Measurements from ENCODE around the gene SYT6.

SYT6 gene

GRCh38 chr1:114117654-114118053, 36.0 kb downstream of the SYT6 start:
- DNase-seq: no peak

GRCh38 chr1:114116086-114116485, 37.6 kb downstream of the SYT6 start:
- DNase-seq: no peak

GRCh38 chr1:114114185-114115094, 39.2 kb downstream of the SYT6 start:
- DNase-seq: peak; percentile 31 to 61

- peak; percentile 78 to 87 for DNase-seq
Observed at GRCh38 chr1:114113411-114114184, 40.1 kb downstream of the SYT6 start.

GRCh38 chr1:114112775-114113174, 40.9 kb downstream of the SYT6 start:
- no peak for DNase-seq

DNA sequence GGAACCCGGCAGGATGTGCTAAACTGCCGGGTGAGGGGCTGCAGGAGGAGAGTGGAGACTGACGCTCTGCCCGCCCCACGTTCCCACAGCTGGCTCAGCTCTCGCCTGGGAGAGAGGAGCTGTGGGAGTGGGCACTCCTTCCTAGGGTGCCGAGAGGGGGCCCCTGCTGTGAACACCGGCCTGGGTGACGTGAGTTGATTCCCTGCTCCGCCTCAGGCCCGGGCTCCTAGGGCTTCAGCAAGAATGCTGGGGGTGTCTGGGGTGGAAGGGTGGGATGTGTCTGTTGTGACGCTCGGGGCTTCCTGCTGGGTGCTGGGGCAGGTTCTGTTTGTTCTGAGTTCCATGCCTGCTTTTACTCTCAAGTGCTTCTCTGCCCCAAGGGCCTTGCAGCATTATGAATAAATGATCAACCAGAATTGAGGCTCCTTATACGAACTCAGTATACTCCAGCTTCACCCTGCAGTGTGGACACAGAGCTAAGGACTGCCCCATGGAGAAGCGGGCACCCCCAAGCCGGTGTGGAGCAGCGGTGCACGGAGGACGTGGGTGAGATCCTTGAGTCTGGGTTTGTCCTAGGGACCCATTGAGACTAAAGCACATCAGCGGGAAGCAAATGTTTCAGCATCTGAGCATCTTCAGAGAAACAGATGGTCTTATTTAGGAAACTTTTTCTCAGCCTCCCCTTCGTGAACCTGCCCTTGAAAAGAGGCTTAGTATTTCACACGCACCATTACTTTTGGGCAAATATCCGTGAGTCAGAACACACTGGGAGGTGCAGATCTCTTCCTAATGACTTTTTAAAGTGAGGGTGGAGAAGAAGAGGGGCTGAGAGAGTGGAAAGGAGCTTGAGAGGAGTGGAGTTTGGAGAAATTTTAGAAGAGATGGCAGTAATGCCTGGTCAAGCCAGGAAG, 41.7 kb downstream of the SYT6 start:
- DNase-seq: no peak

- peak; percentile 29 to 68 for DNase-seq
Observed at GRCh38 chr1:114109981-114110380, 43.7 kb downstream of the SYT6 start.

- DNase-seq: peak; percentile 73 to 87
Observed at GRCh38 chr1:114108751-114109255, 44.9 kb downstream of the SYT6 start.

DNA sequence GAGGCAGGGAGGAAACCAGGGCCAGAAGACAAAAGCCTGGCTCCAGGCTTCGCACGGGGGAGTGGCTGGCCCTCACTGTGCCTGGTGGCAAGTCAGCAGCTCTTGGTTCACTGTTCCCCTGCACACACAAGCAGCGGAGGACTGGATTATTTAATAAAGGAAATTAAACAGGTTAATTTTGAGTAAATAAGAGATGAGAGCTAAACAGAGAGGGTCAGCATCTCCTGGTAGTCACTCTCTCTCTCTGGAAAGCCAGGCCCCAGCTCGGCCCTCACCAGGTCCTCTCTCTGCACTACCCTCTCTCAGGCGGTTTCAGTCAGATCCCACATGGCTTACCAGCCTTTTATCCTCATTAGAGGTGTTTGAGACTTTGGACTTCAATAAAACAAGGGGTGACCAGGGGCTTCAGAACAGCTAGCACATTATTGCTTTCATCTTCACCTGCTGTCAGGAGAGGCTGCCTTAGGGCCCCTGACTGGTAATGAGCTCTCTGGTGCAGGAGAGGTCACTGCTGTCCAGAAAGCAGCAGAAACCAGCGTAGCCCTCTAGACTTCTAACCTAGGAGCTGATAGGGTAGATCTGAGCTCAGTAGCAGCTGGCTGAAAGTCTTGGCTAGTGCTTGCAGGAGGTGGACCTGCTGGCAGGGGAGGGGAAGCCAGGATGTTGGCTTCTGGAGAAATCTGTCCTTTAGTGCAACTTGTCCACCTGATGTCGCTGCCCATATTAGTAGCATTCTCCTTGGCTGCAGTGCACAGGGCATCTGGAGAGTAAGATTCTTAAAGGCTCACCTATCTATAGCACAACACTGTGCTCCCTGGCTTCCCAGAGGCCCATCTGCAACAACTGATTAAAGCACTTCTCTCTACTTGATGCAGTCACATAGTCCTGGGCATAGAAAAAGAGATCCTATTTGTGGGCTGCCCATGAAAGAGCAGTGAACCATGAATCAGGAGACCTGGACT, 45.9 kb downstream of the SYT6 start:
- no peak for DNase-seq

- DNase-seq: no peak
Observed at GRCh38 chr1:114105421-114105979, 48.2 kb downstream of the SYT6 start.

DNA sequence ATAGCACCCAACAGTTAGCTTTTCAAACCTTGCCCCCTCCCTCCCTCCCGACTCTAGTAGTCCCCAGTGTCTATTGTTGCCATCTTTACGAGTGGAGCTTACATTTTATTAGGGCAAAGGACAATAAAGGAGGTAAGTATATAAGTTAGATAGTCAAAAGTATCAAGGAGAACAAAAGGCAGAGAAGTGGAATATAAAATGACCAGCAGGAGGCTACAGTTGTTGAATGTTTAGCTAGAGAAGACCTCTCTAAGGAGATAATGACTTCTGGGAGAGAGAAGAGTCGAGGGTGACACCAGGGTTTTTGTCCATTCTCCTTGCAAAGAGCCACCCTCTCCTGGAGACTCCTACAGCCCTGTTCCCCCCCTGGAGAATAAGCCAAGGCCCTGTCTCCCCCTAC, 48.7 kb downstream of the SYT6 start:
- no peak for DNase-seq

GRCh38 chr1:114103992-114104391, 49.7 kb downstream of the SYT6 start:
- no peak for DNase-seq

DNA sequence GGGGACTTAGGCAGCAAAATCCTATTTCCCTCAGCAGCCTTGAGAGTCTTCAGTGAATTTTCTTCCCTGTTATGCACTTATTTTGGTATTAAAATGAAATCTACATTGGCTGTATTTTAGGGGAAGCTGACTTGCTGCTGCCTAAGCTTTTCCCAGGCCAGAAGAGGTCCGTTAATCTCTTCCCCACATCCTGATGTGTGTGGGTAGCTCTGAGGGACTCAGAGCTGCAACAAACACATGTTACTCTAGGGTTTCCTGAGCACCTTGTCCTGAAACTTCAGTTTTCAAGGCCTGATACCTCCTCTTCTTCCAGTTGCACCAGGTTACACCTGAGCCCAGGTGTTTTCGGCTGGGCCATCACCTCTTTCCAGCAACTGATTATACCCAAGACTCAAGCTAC, 51.5 kb downstream of the SYT6 start:
- no peak for DNase-seq

GRCh38 chr1:114100148-114100547, 53.5 kb downstream of the SYT6 start:
- no peak for DNase-seq

- no peak for DNase-seq
Observed at GRCh38 chr1:114099268-114099667, 54.4 kb downstream of the SYT6 start.

DNA sequence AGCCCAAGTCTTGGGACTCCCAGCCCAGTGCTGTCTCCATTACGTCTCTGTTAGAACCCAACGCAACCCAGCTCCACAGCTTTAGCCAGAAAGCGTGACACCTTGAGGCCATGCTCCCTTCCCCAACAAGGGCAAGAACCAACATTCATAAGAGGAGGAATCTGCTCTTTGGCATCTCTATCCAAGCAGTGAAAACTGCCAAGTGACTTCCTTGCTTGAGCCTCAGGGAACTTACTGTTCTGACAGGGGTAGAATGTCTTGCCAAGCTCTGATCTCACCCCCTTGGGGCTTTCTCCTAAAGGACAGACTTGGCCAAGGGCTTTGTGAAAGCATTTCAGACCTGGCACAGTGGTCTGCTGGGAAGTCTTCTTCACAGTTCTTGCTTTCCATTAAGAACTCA, 56.6 kb downstream of the SYT6 start:
- DNase-seq: no peak

DNA sequence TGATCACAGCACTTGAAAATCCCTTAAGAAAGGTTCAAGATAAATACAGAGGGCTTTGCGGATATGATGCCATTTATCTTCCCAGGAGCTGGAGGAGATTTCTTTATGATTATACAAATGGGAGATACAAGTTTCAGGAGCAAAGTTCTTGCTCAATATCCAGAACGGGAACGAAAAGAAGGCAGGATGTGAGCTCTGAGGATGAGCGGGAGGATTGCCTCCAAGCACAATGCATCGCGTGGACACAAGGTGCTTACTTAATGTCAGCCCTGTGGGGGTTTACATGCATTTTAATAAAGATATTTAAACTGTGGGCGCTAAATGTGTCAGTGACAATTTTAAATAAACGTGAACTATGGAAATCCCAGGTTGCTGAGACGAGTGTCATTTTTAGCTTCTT, 59.0 kb downstream of the SYT6 start:
- no peak for DNase-seq

DNA sequence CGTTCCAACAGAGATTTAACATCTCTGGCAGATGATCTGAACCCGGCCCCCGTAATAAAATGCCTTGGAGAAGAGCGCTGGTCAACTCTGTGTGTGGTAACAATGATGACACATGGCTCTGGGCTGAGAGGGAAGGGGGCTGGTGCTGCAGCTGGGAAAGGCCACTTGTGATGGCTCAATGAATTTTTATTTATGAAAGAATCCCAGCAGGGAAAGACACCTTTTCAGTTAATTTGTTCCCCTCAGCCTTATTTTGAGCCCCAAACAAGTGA, 59.4 kb downstream of the SYT6 start:
- peak in 1 of 2 donors; percentile 33 for DNase-seq

DNA sequence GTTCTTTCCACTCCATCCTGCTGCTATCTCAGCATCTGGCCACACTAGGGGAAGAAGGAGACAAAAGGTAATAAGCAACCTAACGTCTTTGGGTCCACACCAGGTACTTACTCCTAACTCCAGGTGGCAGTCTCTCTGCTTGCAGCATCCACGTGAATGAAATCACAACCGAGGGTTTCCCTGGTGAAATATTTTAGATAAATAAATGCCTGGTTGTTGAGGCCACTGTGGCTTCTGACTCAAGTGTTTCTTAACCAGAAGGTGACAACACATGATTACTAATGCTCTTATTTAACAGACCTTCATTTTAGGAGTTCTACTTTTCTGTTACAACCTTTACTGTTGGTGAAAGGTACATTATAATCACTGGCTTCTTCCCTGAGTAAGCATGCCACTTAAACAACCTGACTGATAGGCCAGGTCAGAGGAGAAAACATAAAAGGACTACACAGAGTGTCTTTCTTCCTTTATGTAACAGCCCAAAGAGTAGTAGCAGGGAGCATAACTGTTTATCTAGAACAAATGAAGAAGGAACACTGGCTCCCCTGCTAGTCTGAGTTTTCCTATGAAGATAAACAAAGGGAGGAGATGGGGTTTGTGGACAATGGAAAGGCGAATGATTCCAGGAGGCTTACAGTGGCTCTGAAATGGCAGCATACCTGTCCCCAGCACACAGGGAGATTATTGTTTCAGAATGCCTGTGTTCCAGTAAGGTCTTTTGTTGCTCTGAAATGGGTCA, 59.9 kb downstream of the SYT6 start:
- peak; percentile 34 to 43 for DNase-seq
